MV-4-11 (cell line): ENCODE measurements around the gene CDC14B.
"Not testable (repeated sequence)": the region's sequence is repeated elsewhere in the genome, so short reads cannot be mapped to it uniquely, and the experiment has no call there.

ENCODE experiments used
- DNase-seq: peaks from one replicate; lab custom pipeline; 2025; lab: John Stamatoyannopoulos, UW

Gene CDC14B

GRCh38 chr9:96550659-96551058 lies 69.0 kb downstream of the CDC14B start:
- DNase-seq = no peak

GRCh38 chr9:96543131-96543530 lies 76.5 kb downstream of the CDC14B start:
- DNase-seq = not testable (repeated sequence)

DNA sequence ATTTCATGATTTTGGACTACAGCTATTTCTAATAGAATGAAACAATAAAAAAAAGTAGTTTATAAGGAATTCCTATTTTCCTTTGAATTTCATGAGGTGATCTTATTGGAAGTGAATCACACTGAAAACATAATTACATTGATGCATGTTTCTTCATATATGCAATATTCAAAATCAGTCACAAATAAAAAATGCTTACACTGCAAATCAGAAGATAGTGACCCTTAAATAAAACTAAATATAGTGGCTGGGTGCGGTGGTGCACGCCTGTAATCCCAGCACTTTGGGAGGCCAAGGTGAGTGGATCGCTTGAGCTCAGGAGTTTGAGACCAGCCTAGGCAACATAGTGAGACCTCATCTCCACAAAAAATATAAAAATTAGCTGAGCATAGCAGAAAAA lies 79.5 kb downstream of the CDC14B start:
- no peak for DNase-seq

- DNase-seq = no peak
These were observed 87.5 kb downstream of the CDC14B start for GRCh38 chr9:96532173-96532572.

- DNase-seq = no peak
These were observed 94.9 kb downstream of the CDC14B start for GRCh38 chr9:96524764-96525163.

DNA sequence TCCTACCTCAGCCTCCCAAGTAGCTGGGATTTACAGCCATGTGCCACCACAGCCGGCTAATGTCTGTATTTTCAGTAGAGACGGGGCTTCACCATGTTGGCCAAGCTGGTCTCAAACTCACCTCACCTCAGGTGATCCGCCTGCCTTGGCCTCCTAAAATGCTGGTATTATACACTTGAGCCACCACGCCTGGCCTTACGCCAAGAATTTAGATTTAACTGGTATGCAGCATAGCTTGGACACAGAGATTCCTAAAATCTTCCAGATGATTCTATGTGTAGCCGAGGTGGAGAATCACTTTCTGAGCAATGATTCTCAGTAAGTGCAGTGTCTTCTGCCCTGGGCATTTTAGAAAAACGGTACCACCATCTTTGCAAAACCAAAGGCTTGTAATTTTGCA lies 95.6 kb downstream of the CDC14B start:
- DNase-seq = no peak

DNA sequence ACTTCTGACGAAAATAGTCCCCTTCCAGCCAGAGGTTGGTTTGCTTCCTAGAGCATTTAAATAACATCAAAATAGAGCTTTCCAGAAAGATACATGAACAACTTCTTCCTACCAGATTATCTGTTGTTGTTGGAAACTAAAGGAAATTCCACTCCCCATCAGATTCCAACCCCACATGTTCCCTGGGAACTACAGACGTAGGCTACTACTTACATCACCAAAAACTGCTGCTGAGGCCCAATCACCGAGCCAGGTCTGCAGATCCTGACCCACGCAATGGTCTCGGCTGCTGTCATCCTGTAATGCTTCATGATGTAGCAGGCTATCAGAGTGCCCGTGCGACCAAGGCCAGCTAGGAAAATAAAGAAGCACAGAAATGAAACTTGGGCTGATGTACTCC lies 96.3 kb downstream of the CDC14B start:
- no peak for DNase-seq

DNA sequence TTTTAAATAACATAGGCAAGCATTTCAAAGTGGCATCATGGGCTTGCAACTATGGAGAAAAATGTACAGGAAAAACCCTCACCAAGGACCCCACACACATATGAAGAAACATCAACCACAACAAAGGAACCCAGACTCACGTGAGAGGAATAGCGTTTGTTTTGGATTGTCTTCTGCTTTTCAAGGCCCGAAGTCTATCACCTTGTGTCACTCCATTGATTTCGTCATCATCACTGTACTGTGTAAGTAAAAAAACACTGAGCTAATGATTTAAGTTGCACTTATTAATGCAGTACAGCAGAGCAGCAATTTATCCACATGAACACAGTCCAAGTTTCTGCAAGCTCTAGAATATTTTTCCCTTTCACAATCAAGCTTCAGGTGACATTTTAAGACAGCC lies 97.3 kb downstream of the CDC14B start:
- DNase-seq = peak; percentile 50

- no peak for DNase-seq
These were observed 99.9 kb downstream of the CDC14B start for GRCh38 chr9:96519787-96520186.

DNA sequence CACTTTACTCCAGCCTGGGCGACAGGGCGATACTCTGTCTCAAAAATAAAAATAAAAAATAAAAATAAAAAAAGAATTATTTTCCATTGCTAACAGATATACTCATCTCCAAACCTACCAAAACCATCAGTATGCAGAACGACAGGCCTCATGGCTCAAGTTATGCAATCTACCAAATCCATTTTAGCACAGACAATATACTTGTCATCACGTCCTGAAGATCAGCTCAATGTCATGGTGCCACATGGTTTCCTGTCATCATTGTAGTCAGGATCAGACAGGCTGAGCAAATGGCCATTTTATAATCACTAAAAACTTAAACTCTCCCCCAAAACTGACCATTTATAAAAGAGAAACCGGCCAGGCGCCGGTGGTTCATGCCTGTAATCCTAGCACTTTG lies 100.5 kb downstream of the CDC14B start:
- peak; percentile 18 for DNase-seq

GRCh38 chr9:96515621-96516470 lies 103.8 kb downstream of the CDC14B start:
- DNase-seq = no peak

GRCh38 chr9:96514800-96515158 lies 104.9 kb downstream of the CDC14B start:
- no peak for DNase-seq

DNA sequence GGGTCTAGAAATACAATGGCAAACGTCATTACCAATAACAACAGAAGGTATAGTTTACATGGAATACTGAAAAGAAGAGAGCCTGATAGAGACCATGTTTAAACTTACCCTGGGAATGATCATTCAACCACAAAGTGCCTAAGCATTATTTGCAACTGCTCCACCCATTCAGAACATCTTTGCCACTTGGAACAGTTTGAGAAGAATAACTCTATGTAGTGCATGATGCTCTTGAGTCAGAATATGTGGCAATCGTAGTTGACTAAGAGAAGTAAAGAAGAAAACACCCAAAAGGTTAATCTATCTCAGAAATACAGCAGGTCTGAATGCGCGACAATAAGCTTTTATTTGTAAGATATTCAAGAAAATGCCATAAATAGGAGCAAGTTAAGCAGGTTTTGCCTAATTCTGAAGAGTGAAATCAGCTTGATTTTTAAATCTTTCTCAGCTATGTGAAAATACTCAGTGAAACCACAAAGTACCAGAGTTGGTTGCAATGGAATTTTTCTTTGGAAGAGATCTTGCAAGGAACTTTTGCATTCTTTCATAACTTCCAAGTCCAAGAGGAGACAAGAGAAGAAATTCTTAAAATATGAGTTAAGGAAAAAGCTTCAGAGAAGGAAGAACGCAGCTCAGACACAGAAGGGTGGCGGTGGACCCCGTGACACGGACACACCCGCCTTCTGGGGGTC lies 105.4 kb downstream of the CDC14B start:
- no peak for DNase-seq

GRCh38 chr9:96513622-96514021 lies 106.0 kb downstream of the CDC14B start:
- DNase-seq = no peak

- DNase-seq = no peak
These were observed 107.4 kb downstream of the CDC14B start for GRCh38 chr9:96512240-96512639.

- DNase-seq = no peak
These were observed 109.4 kb downstream of the CDC14B start for GRCh38 chr9:96510258-96510657.

- no peak for DNase-seq
These were observed 109.8 kb downstream of the CDC14B start for GRCh38 chr9:96509848-96510247.

- no peak for DNase-seq
These were observed 110.6 kb downstream of the CDC14B start for GRCh38 chr9:96509026-96509425.

DNA sequence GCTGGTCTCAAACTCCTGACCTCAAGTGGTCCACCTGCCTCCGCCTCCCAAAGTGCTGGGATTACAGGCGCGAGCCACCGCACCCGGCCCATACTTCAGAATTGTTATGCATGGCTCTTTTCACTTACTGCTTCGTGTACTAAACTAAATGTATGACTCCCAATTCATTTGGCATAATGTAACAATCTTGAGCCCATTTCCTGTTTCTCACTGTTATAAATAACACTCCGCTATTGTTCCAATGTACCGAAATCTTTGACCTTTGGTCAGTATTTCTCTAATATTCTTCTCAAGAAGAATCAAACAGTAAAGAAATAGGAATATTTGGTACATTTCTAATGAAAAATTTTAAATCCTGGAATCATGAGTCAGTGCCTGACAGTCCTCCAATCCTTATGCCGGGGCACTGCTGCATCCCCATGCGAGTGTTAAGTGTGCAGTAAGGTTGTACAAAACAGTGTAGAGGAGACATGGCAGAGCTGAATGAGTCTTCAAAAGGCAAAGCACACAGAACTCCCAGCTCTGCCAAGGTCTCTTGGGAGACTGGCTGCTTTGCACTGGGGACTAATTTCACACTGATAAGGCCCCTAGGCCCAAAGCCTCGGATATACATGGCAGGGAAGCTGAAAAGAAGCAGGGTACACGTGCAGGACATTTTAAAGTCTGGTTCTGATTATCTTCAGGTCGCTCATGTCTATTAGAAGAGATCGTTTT lies 111.3 kb downstream of the CDC14B start:
- no peak for DNase-seq

DNA sequence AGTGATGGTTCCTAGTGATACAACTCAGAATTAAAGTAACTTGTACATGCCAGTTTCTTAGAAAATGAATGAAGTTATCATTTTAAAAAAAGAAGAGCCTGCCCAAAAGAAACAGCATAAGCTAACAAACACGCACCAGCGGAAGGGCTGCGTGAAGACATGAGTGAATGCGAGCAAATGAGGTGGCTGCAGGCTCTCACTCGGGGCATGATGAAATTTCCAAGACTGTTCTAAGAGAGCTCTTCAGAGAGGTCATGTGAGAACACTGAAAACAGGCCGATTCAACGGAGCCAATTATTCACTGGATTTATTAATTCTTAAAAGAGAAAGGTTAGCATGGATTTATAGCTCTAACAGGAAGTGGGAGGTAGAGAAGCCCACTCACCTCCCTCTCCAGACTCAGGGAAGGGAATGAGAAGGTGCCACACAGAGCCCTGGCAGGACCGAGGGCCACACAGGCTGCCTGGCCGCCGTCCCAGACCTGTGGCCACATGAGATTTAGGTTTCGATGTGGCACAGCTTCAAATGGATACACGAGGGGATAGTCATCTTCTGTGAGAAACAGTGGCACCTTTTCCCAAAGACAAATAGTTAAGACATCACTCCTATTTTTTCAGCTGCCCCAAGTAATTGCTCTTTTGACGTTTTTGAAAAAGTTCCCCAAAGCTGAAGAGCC lies 114.2 kb downstream of the CDC14B start:
- no peak for DNase-seq

DNA sequence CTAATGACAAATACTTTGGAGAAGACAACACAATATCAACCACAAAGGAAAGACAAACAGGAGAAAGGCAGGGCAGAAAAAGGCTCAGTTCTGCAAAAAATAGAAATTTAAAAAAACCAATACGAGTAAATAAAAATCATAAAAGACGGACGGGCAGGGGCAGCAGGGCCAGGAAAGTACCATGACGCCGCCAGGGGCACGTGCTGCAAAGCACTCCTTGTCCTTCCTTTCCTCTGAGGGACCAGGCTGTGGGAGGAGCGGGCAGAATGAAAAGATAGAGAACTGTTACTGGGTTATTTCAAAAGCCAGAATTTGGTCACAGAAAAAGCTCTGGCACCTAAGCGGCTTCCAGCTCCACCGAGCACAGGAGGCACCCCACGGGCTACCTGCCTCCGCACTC lies 115.7 kb downstream of the CDC14B start:
- DNase-seq = no peak

- not testable (repeated sequence) for DNase-seq
These were observed 116.3 kb downstream of the CDC14B start for GRCh38 chr9:96503374-96503748.
